Esophagus squamous epithelium (tissue), 5 donors: ENCODE results near the gene GPR65. TPM values are rescaled to one million over a fixed set of nuclear protein-coding genes. Genes with fewer than 3 reads are reported as not detected.

ENCODE experiments used
- DNase-seq: peaks from one replicate; lab custom pipeline; 2025; lab: John Stamatoyannopoulos, UW
- H3K27ac ChIP-seq, 4 donors: fragments of 200-600 bp; sonication (generic); one replicate each; pipeline ENCODE4 v1.5.1; 2016 to 2019; ENCODE audit warnings: mild to moderate bottlenecking in 1 of 4
- H3K27me3 ChIP-seq, 4 donors: fragments of 200-600 bp; sonication (generic); 1 replicate in 3 of 4; 2 replicates in 1 of 4; pipeline versions ENCODE4 v1.5.1 to v1.6.0; 2017 to 2021; ENCODE audit warnings: antibody characterized with exemption in 1 of 4
- H3K36me3 ChIP-seq, 3 donors: fragments of 200-600 bp; sonication (generic); one replicate each; pipeline ENCODE4 v1.5.1; 2016 to 2019
- H3K4me1 ChIP-seq, 3 donors: fragments of 200-600 bp; sonication (generic); one replicate each; pipeline ENCODE4 v1.5.1; 2017 to 2019
- H3K4me3 ChIP-seq, 4 donors: fragments of 200-600 bp; sonication (generic); 1 replicate in 3 of 4; 2 replicates in 1 of 4; pipeline ENCODE4 v1.5.1; 2016 to 2019; ENCODE audit warnings: mild to moderate bottlenecking in 2 of 4, moderate library complexity in 1 of 4
- H3K9me3 ChIP-seq, 3 donors: fragments of 200-600 bp; sonication (generic); one replicate each; pipeline ENCODE4 v1.5.1; 2016 to 2019
- CTCF ChIP-seq, 6 experiments: fragments of 450-650 bp in 4 of 6; fragments of 200-600 bp in 2 of 6; sonication (generic) in 2 of 6; IDR thresholded peaks; one replicate each; pipeline ENCODE4 v1.5.1; 2016 to 2019; ENCODE audit warnings: antibody characterized with exemption in 6 of 6, mild to moderate bottlenecking in 4 of 6, moderate library complexity in 4 of 6
- POLR2A ChIP-seq, 4 donors: fragments of 450-650 bp; IDR thresholded peaks; one replicate each; pipeline ENCODE4 v1.6.1; 2017; ENCODE audit warnings: antibody characterized with exemption in 4 of 4, mild to moderate bottlenecking in 4 of 4, moderate library complexity in 3 of 4
- WGBS, 2 donors: methylation state at CpG; one replicate each; pipeline ENCODE4 v1.1.5; 2018; 5-methylcytosine and 5-hydroxymethylcytosine counted together
- intact Hi-C: fragments of 100-400 bp; cut with DNase I; formaldehyde crosslinking; loops from one replicate; pipeline ENCODE4 v1.15.0; 2022
- total RNA-seq, 4 donors: library from RNA; depleted of rRNA; stranded (reverse); fragments of >200 nt; gene quantifications; one replicate each; pipeline ENCODE4 v1.1.0, GENCODE V29; 2016
- donor health status: DM: yes; HTN: yes; CAD: no.

GPR65 gene
- total RNA-seq, 4 donors from 2014 or later, result 0.34 to 1.4 (median 0.75) TPM

- TF ChIP-seq POLR2A (IDR thresholded peaks at IDR 0.05) (no peak), CTCF (IDR thresholded peaks at IDR 0.05) (no peak)
- Histone ChIP-seq H3K9me3 (no peaks in the 10 kb centered on the region), H3K27ac (no peak overlapping the region), H3K36me3 (peaks cover 0 to 4% (median 0%) of the 10 kb centered on the region in 3 donors), H3K27me3 (no peaks in the 10 kb centered on the region), H3K4me3 (no peak overlapping the region), H3K4me1 (peaks cover 0 to 37% (median 10%) of the 10 kb centered on the region in 3 donors)
- intact Hi-C loops, result no loop called here
- no peak for DNase-seq
- WGBS, 2 donors, result 56 to 80% methylated on average over 2 of the region's 2 CpGs
These were observed 15.0 kb upstream of the GPR65 start for GRCh38 chr14:87989956-87990299.

- DNase-seq, result no peak
- WGBS, 2 donors, result 72 to 87% methylated on average over 4 of the region's 4 CpGs
- no peak overlapping the region for H3K4me3 ChIP-seq
- TF ChIP-seq CTCF (IDR thresholded peaks at IDR 0.05) (no peak), POLR2A (IDR thresholded peaks at IDR 0.05) (no peak)
- H3K27ac ChIP-seq, result peak overlapping the region in 1 of 4 donors; percentile 1
- H3K4me1 ChIP-seq, result peaks cover 0 to 37% (median 10%) of the 10 kb centered on the region in 3 donors
- intact Hi-C loops, result no loop called here
- no peaks in the 10 kb centered on the region for H3K36me3 ChIP-seq
- H3K9me3 ChIP-seq, result no peaks in the 10 kb centered on the region
- no peaks in the 10 kb centered on the region for H3K27me3 ChIP-seq
These were observed 14.3 kb upstream of the GPR65 start for GRCh38 chr14:87990682-87991081.

GRCh38 chr14:87992346-87992717 is 12.6 kb upstream of the GPR65 start:
- H3K4me3 ChIP-seq, result peak overlapping the region; percentile 66 to 89 (median 78)
- DNase-seq, result no peak
- WGBS, 2 donors, result 17 to 19% methylated on average over 10 to 13 of the region's 20 CpGs
- no peak for TF ChIP-seq CTCF (IDR thresholded peaks at IDR 0.05)
- TF ChIP-seq POLR2A (IDR thresholded peaks at IDR 0.05), result no peak
- peaks cover 0 to 37% (median 10%) of the 10 kb centered on the region in 3 donors for H3K4me1 ChIP-seq
- peak overlapping the region; percentile 86 to 96 (median 92) for H3K27ac ChIP-seq
- intact Hi-C loops, result no loop called here
- no peaks in the 10 kb centered on the region for H3K9me3 ChIP-seq
- H3K27me3 ChIP-seq, result no peaks in the 10 kb centered on the region
- no peaks in the 10 kb centered on the region for H3K36me3 ChIP-seq

GRCh38 chr14:87992718-87993628 is 12.0 kb upstream of the GPR65 start, which contains the start of gene GALC:
Gene GALC (minus strand): TSS chr14:87993182. CDS start chr14:87993164, 18 bp downstream.
- intact Hi-C loops, result no loop called here
- Histone ChIP-seq H3K4me1 (peaks cover 0 to 37% (median 10%) of the 10 kb centered on the region in 3 donors), H3K27me3 (no peaks in the 10 kb centered on the region), H3K9me3 (no peaks in the 10 kb centered on the region), H3K4me3 (peak within 1 kb of the TSS; percentile 66 to 89 (median 78)), H3K27ac (peak within 1 kb of the TSS; percentile 86 to 96 (median 92)), H3K36me3 (no peaks in the 10 kb centered on the region)
- 0 to 21% methylated on average over 3 to 4 of the region's 83 CpGs for WGBS, 2 donors
- peak in 3 of 4 donors; percentile 9 to 75 (median 27) for TF ChIP-seq POLR2A (IDR thresholded peaks at IDR 0.05)
- TF ChIP-seq CTCF (IDR thresholded peaks at IDR 0.05), result no peak
- peak; percentile 79 for DNase-seq

GRCh38 chr14:87994974-87995373 is 10.0 kb upstream of the GPR65 start:
- Histone ChIP-seq H3K4me3 (no peak overlapping the region), H3K27me3 (no peaks in the 10 kb centered on the region), H3K36me3 (no peaks in the 10 kb centered on the region), H3K9me3 (no peaks in the 10 kb centered on the region), H3K27ac (peak overlapping the region in 2 of 4 donors; percentile 8 to 32), H3K4me1 (peaks cover 0 to 36% (median 10%) of the 10 kb centered on the region in 3 donors)
- TF ChIP-seq POLR2A (IDR thresholded peaks at IDR 0.05), result no peak
- TF ChIP-seq CTCF (IDR thresholded peaks at IDR 0.05), result no peak
- intact Hi-C loops, result no loop called here
- DNase-seq, result no peak
- WGBS, 2 donors, result 75 to 76% methylated on average over 6 of the region's 6 CpGs
